PC-9 (cell line): ENCODE data around the gene COL13A1.

Experiments used
- CTCF ChIP-seq: fragments of 200-600 bp; sonication (generic); conservative IDR thresholded peaks from 2 replicates; pipeline ENCODE4 v1.6.1; 2017; ENCODE audit warnings: mixed run types, antibody characterized with exemption, mild to moderate bottlenecking, moderate library complexity
- EZH2 ChIP-seq: fragments of 200-600 bp; sonication (generic); IDR thresholded peaks from 2 replicates; pipeline ENCODE4 v1.8.0; 2017; ENCODE audit warnings: antibody characterized with exemption, low read depth

DNA sequence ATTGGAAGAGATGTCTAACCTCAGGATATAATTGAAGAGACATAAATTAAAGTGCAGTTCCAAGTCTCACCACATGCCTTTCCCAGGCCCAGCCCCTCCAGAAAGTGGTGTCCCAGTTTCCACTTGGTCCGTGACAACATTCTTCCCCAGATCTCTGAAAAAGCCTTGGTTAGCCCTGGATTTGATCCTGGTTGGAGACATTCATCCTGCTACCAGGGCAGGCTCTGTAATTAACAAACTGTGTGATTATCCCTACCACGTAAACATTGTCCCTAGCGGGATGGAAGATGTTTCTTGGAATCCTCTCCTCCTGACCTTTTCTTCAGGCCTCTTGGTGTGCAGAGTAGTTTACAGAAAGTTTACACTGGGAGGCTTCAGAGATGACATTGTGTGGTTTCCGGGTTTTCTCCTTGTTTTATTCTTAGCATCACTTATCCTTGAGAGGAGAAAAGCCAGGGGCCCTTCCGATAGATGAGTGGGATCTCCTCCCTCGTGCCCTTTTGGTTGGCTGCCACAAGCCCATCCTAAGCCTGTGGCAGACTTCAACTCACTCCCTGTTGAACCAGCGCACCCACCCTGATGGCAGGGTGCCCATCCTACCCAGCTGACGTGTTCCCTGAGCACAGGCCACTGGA is 83.8 kb downstream of the COL13A1 start:
- TF ChIP-seq CTCF: no peak; the same call in none of the 2 replicates
- TF ChIP-seq EZH2: no peak
